ENCODE measurements around the gene PTPMT1.
A peak's percentile ranks its signal among the peaks of the same experiment; 100 is the strongest.
"Not testable (repeated sequence)": the region's sequence is repeated elsewhere in the genome, so short reads cannot be mapped to it uniquely, and the experiment has no call there.

The PTPMT1 gene

DNA sequence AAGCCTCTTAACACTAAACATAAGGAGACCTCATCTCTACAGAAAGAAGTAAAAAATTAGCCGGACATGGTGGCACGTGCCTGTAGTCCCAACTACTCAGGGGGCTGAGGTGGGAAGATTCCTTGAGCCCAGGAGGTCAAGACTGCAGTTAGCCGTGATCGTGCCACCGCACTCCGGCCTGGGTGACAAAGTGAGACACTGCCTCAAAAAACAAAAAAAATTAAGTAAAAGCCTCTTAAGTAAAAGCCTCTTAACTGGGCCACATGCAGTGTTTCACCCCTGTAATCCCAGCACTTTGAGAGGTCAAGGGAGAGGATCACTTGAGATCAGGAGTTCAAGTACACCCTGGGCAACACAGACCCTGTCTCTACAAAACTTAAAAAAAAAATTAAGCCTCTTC lies 38.2 kb upstream of the PTPMT1 start:
- H3K4me3 ChIP-seq (ENCODE audit: low read depth, low read length) = no peak overlapping the region
- no peak for DNase-seq (ENCODE audit: low read depth)
- TF ChIP-seq, protein P1, sequence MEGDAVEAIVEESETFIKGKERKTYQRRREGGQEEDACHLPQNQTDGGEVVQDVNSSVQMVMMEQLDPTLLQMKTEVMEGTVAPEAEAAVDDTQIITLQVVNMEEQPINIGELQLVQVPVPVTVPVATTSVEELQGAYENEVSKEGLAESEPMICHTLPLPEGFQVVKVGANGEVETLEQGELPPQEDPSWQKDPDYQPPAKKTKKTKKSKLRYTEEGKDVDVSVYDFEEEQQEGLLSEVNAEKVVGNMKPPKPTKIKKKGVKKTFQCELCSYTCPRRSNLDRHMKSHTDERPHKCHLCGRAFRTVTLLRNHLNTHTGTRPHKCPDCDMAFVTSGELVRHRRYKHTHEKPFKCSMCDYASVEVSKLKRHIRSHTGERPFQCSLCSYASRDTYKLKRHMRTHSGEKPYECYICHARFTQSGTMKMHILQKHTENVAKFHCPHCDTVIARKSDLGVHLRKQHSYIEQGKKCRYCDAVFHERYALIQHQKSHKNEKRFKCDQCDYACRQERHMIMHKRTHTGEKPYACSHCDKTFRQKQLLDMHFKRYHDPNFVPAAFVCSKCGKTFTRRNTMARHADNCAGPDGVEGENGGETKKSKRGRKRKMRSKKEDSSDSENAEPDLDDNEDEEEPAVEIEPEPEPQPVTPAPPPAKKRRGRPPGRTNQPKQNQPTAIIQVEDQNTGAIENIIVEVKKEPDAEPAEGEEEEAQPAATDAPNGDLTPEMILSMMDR (conservative IDR thresholded peaks at IDR 0.05; ENCODE audit: low read depth, low read length) = no peak

DNA sequence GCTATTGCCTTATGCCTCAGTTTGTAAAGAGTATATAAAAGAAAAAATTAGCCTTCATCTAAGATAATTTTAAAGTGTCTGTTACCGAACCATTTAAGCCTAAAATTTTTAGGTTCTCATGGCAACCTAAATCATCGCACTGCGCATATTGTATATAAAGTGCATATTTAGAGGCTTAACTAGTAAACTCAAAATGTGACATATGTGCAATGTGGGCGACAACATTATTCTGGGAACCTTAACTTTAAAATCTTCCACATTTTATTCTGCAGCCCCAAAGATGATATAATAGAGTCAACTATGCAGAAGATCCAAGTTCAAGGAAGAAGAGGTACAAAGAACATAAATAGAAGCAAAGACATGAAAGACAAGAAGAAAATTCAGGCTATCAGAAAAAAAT lies 35.4 kb upstream of the PTPMT1 start:
- no peak overlapping the region for H3K4me3 ChIP-seq (ENCODE audit: low read depth, low read length)
- TF ChIP-seq, protein P1 (conservative IDR thresholded peaks at IDR 0.05; ENCODE audit: low read depth, low read length) = no peak
- DNase-seq (ENCODE audit: low read depth) = no peak

DNA sequence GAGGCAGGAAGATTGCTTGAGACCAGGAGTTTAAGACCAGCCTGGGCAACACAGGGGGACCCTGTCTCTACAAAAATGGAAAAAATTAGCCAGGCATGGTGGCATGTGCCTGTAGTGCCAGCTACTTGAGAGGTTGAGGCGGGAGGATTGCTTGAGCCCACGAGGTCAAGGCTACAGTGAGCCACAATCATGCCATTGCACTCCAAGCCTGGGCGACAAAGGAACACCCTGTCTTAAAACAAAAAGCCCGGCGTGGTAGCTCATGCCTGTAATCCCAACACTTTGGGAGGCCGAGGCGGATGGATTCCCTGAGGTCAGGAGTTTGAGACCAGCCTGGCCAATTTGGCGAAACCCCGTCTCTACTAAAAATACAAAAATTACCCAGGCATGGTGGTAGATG lies 34.7 kb upstream of the PTPMT1 start:
- not testable (repeated sequence) for DNase-seq (ENCODE audit: low read depth); H3K4me3 ChIP-seq (ENCODE audit: low read depth, low read length)

DNA sequence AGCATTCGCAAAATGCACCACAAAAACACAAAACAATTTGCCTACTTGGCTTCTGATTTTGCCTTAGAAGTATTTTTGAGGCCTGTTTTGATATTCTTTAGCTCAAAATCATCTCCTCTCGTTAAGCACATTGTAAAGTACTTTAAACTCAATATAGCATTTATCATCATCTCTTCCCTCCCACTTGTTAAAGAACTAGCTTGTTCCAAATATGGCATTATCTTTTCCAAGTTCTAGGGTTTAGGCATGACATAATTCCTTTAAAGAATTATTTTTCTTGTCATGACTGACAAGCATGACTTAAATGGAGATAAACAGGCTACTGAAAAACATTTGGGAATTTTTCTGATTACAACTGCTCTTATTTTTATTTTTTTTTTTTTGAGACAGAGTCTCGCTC lies 33.7 kb upstream of the PTPMT1 start:
- TF ChIP-seq, protein P1 (conservative IDR thresholded peaks at IDR 0.05; ENCODE audit: low read depth, low read length) = no peak
- no peak for DNase-seq (ENCODE audit: low read depth)
- no peak overlapping the region for H3K4me3 ChIP-seq (ENCODE audit: low read depth, low read length)

DNA sequence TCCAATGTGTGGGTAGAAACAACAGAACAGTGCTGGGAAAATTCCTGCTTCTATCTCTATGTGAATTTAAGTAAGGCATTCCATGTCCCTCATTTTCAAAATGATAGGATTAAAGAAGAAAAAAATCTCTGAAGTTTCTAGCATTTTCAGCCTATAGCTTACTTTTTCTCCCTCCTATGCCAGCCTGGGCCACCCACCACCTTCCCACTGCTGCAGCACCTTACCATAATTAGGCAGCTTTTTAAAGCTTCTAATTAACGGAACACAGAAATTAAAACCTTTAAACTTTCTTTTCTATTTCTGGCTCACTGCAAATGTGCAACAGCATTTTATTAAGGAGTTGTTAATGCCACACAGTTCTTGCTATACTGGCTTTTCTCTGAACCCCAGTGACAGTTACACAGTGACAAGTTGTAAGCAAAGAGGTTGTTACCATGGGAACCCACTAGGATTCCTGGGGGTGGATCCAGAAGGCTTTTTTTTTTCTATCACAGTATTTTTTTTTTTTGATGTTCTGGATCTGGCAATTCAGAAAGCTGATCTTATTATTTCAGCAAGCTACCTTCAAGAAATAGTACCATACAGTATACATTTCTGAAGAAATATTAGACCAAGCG lies 32.7 kb upstream of the PTPMT1 start:
- DNase-seq (ENCODE audit: low read depth) = peak; percentile 47
- H3K4me3 ChIP-seq (ENCODE audit: low read depth, low read length) = no peak overlapping the region

DNA sequence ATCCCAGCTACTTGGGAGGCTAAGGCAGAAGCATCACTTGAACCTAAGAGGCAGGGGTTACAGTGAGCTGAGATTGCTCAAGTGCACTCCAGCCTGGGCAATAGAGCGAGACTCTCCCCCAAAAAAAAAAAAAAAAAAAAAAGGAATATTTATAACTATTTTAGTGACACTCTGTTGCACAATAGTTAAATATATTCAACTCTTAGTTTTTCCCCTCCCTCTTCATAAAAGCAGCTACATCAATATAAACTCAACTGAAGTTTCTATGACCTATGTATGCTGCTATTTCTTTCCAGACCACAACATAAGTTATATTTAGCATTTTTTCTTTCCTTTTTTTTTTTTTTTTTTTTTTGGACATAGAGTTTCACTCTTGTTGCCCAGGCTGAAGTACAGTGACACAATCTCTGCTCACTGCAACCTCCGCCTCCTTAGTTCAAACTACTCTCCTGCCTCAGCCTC lies 31.7 kb upstream of the PTPMT1 start:
- H3K4me3 ChIP-seq (ENCODE audit: low read depth, low read length) = no peak overlapping the region
- DNase-seq (ENCODE audit: low read depth) = peak; percentile 76
- TF ChIP-seq, protein P1 (conservative IDR thresholded peaks at IDR 0.05; ENCODE audit: low read depth, low read length) = no peak

More for the DNA sequence above, 32.7 kb upstream of the PTPMT1 start:
- TF ChIP-seq, protein P1 (conservative IDR thresholded peaks at IDR 0.05; ENCODE audit: low read depth, low read length) = no peak

DNA sequence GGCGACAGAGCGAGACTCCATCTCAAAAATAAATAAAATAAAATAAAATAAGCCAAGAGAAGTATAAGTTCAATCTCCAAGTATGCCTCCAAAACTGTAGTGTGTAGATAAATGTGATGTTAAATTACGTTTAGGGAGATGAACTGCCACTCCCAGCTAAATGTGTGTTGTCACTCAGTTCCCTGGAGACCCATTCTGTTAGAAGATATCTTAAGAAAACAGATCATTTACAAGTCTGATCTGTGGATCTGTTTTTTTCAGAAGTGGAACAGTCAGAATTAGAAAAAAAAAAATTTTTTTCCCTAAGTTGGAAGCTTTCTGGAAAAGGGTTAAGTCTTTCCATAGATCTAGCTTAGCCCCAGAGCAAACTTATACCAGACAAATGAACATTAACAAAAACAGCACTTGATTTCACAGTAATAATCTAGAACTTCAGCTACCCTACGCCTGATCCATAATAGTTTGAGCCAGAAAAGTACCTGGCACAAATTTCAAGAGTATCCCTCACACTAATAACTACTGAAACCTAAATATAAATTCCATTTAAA lies 30.6 kb upstream of the PTPMT1 start:
- H3K4me3 ChIP-seq (ENCODE audit: low read depth, low read length) = no peak overlapping the region
- TF ChIP-seq, protein P1 (conservative IDR thresholded peaks at IDR 0.05; ENCODE audit: low read depth, low read length) = no peak
- DNase-seq (ENCODE audit: low read depth) = no peak

Data from choroid plexus epithelial cell (primary cell).